ENCODE data around the gene MAP2K6.
A peak's percentile ranks its signal among the peaks of the same experiment; 100 is the strongest.

MAP2K6 gene

GRCh38 chr17:69492410-69493071 lies 78.0 kb downstream of the MAP2K6 start:
- DNase-seq (ENCODE audit: low spot score) = peak; percentile 40

DNA sequence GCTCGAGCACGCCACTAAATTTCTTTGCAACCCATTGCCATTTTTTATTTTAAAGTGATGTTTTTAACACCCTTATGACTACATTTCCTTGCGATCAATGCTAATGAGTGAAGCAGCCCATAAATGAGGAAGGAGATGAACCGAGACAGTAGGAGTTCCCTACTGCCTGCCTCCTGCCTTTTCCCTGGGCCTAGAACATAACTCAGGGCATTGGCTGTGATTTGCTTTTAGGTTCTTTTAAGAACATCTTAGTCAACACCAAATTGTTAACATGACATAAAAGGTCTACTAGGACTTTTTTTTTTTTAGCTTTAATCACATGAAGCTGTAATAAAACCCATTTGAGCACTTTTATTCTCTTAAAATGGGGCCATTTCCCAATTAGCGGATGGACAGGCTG lies 81.3 kb downstream of the MAP2K6 start:
- no peak for DNase-seq (ENCODE audit: low spot score)

GRCh38 chr17:69497161-69497560 lies 82.7 kb downstream of the MAP2K6 start:
- DNase-seq (ENCODE audit: low spot score) = no peak

DNA sequence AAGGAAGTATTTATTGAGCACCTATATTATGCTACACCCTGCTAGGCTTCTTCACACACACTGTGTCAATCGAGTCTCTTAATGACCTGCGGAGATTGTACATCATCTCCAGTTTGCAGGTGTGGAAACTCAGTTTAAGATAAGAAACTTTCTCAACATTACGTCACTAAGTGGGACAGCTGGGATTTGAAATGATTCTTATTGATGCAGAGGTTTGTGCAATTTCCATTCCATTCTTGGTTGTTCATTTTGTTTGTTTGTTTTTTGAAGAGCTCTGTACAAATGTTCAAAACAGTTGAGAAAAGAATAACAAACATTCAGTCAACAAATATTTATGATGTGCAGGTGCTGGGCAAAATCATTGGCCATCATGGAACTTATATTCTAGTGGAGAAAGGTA lies 84.8 kb downstream of the MAP2K6 start:
- no peak for DNase-seq (ENCODE audit: low spot score)

DNA sequence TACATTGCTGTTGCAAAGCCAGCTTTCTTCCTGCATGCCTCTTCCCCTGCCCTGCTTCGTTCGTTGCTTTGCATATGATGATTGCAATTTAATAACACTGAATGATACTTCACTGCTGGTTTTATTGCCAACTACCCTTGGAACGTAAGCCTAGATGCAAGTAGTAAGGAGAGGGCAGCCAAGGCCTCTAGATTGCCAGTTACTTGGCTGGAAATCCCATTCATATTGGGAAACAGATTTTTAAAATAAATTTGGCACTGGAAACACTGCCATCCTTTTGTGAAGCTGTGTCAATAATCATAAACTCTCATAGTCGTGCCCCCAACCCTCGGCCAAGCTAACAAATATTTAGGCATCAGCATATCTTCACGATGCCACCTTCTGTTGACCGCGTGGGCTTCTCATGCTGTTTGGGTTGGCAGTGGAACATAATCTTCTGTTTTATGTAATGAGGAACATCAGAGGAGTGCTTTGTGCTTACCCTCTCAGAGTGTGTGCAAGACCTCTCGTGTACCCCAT lies 86.5 kb downstream of the MAP2K6 start:
- no peak for DNase-seq (ENCODE audit: low spot score)

GRCh38 chr17:69501591-69502468 lies 87.3 kb downstream of the MAP2K6 start:
- peak; percentile 63 for DNase-seq (ENCODE audit: low spot score)

DNA sequence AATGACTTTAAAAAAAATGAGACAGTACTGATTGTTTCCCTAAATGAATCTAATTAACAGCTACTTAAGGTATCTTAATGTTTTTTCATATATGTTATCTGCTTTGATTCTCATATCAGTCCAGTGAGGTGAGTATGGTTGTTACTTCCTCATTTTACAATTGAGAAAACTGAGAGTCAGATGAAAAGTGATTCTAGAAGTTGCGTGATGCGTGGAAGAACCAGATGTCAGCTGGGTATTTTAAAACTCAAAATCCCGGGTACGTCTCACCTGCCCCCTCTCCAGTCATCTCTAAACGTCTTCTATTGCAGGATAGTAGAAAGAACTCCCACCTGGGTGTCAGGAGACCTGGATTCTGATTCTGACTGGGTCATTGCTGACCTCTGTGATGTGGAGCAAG lies 89.2 kb downstream of the MAP2K6 start:
- no peak for DNase-seq (ENCODE audit: low spot score)

- DNase-seq (ENCODE audit: low spot score) = no peak
Measured at GRCh38 chr17:69505740-69506139, 91.2 kb downstream of the MAP2K6 start.

DNA sequence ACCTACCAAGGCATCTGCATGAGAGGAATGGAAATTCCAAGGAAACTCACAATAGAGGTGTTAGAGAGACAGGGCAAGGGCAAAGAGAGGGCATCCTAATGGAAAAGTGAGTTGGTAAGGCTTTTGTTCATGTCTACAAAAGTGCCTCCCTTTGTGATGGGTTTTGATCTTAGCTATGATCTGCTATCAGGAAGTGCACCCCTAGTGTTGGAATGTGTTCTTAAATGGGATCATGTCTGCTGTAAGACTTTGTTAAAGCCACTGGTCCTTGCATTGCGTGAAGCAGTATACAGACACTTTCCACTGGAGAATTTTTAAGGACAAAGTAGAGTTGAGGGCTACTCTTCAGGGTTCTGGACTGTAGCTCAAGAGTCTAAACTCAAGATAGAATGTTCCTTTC lies 92.0 kb downstream of the MAP2K6 start:
- peak; percentile 29 for DNase-seq (ENCODE audit: low spot score)

DNA sequence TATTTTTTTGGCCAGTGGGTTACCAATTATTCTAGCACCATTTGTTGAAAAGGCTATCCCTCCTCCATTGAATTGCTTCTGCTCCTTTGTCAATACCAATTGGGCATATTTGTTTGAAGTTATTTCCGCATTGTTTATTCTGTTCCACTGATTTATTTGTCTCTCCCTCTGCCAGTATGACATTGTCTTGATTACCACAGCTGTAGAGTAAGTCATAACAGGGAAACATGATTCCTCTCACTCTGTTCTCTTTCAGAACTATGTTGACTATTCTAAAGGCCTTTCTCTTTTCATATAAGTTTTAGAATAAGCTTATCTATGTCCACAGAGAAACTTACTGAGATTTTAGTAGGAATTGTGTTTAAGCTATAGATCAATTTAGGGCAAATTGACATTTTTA lies 94.3 kb downstream of the MAP2K6 start:
- no peak for DNase-seq (ENCODE audit: low spot score)

DNA sequence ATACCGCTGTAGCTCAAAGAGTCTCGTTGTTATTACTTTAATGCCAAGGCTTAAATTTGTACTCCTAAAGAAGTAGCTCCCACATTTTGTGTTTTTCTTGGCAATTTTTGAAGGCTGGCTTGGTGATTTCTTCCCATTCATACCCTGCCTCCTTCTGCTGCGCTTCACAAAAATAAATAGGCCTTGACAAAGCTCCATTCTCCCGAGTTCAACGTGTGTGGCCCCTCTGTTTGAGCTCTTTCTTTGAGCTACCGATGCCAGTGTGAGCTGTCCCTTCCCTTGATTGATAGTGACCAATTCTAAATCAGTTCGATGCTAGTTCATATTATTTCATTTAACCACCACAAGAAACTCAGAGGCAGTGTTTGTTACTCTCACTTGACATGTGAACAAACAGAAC lies 96.8 kb downstream of the MAP2K6 start:
- no peak for DNase-seq (ENCODE audit: low spot score)

GRCh38 chr17:69512946-69513345 lies 98.4 kb downstream of the MAP2K6 start:
- DNase-seq (ENCODE audit: low spot score) = no peak

DNA sequence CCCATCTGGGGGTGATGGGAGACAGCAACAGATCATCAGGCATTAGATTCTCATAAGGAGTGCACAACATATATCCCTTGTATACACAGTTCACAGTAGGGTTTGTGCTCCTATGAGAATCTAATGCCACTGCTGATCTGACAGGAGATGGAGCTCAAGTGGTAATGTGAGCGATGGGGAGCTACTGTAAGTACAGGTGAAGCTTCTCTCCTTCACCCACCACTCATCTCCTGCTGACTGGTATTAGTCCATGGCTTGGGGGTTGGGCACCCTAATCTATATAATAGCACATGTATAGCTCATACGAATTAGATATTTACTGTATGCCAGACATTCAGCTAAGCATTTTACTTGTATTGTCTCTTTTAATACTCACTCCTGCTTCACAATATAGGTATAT lies 101.7 kb downstream of the MAP2K6 start:
- DNase-seq (ENCODE audit: low spot score) = no peak

DNA sequence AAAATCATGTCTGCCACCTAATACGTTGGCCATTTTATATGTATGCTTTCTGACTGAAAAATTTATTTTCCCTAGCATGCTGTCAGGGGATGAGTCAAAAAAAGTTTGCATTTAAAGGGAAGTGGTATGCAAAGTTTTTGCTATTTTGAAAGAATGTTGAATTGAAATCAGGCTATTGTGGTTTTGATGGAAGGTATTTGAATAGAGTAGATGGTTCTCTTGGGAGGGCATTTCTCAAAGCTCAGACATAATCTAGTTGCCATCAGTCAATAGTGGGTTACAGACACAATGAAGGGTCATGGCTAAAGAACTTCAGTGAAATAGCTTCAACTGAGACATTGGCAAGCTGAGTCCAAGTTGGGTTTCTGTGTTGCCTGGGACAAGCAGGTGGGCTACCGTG lies 102.4 kb downstream of the MAP2K6 start:
- DNase-seq (ENCODE audit: low spot score) = no peak

DNA sequence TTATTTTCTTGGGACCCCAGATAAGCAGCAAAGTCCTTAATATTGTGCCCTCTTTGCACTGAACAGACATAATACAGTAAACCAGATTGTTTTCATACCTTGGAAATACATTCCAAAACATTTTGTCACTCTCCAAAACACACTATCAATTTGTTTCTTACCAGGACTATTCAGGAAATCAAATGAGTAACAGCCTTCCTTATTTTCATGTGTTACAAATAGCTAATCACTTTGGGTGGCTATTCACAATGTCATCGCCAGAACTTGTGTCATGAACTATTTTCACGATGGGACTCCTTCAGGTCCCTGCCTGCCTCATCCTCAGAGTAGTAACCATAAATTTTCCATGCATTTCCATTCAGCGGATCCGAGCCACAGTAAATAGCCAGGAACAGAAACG lies 104.5 kb downstream of the MAP2K6 start:
- DNase-seq (ENCODE audit: low spot score) = no peak

GRCh38 chr17:69523244-69523861 lies 108.9 kb downstream of the MAP2K6 start:
- DNase-seq (ENCODE audit: low spot score) = peak; percentile 40

DNA sequence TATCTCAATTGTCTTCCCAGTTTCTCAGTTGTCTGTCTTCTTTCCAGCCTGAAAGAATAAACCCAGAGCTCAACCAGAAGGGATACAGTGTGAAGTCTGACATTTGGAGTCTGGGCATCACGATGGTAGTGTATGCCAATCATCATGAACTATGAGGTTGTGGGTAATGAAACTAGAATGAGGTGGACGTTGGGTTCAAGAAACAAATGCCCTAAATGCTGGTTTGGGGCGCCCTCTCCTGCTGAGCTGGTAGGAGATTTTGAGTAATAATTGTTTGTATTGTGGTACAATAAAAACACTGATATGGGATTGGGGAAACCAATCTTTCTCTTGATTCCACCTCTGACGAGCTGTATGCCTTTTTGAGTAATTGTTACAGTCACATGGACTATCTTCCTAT lies 110.4 kb downstream of the MAP2K6 start:
- DNase-seq (ENCODE audit: low spot score) = no peak

DNA sequence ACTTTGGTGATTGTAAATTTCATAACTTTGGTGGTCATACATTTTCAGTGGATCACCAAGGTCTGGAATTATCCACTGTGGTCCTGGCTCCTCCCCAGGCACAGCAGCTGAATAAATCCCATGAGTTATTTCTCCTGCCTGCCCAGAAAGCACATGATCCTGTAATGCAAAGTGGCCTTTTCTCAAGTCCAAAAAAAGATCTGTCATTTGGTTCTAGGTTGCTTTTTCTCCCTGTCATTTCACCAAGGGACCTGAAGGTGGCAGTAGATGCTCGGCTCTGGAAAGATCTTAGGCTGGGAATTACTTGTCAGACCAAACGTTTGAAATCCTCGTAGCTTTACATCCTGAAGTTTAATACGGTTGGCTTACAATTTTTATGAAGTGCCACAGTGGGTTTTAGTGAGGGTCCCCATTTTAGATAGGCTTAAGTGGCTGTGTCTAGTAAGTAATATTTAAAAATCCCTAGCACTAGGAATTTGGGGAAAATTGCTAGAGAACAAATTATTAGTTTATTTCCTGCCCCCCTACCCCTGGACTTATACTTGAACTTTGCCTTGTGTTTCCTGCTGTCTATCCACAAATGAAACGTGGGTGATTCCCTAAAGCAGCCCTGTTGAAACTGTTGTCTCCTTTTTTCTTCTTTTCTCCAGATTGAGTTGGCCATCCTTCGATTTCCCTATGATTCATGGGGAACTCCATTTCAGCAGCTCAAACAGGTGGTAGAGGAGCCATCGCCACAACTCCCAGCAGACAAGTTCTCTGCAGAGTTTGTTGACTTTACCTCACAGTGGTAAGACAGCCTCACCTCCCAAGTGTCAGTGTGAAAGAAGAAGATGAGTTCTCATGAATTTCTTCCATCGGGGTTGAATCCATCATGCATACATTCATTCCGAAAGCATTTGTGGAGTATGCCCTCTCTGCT lies 111.7 kb downstream of the MAP2K6 start:
- peak; percentile 58 for DNase-seq (ENCODE audit: low spot score)

- DNase-seq (ENCODE audit: low spot score) = no peak
Measured at GRCh38 chr17:69528035-69528434, 113.5 kb downstream of the MAP2K6 start.

DNA sequence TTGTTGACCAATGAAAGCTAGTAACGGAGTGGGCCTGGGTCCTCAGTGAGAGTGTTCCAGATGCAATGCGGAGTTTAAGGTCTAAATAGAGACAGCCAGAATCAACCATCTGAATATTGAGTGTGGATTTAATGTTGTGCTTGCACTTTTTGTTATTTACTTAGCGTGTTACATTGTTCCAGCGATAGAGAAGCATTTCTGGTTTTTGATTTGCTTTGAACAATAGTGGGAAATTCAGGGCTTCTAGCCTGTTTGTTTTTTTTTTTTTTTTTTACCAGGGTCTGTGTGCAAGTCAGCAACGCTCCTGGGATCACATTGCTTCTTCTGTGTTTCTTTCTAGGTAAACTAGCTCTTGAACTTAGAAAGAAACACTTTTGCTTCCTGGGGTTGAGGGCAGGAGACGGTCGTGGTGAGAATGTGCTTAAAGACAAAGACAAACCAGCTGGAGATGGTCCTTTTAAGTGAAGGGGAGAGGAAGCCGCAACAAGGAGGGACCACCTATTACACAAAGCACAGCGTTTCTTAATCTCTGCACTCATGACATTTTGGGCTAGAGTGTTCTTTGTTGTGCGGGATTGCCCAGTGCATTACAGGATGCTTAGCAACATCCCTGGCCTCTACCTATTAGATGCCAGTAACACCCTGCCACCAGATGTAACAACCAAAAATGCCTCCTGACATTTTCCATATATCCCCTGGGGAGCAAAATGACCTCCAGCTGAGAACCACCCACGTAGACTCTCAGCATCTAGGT lies 119.2 kb downstream of the MAP2K6 start:
- no peak for DNase-seq (ENCODE audit: low spot score)

- no peak for DNase-seq (ENCODE audit: low spot score)
Measured at GRCh38 chr17:69534235-69534621, 119.7 kb downstream of the MAP2K6 start.

Measured in SW480 (cell line).